GM18951 (cell line): Measurements from ENCODE around the gene CASP3.
"Not testable (repeated sequence)": the region's sequence is repeated elsewhere in the genome, so short reads cannot be mapped to it uniquely, and the experiment has no call there.

Experiments used
- POLR2A ChIP-seq: IDR thresholded peaks from 4 replicates; pipeline ENCODE4 v1.6.1; 2011; ENCODE audit warnings: mild to moderate bottlenecking; ENCODE audit not compliant: insufficient read length, insufficient read depth; ENCODE audit errors: extremely low read depth
- in situ Hi-C: fragments of 300-500 bp; cut with MboI; formaldehyde crosslinking; loops from one replicate; pipeline ENCODE4 v1.12.0; 2022; ENCODE audit warnings: low sequenced_read_pairs, mixed read lengths, inconsistent platforms; ENCODE audit not compliant: unreplicated experiment

Gene CASP3

DNA sequence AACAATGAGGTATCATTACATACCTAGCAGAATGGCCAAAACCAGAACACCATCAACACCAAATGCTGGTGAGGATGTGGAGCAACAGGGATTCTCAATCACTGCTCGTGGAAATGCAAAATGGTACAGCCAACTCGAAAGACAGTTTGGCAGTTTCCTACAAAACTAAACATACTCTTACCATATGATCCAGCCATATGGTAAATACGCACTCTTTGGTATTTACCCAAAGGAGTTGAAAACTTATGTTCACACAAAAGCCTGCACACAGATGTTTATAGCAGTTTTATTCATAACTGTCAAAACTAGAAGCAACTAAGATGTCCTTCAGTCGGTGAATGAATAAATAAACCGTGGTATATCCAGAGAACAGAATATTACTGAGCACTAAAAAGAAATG, 7.8 kb downstream of the CASP3 start:
- TF ChIP-seq POLR2A, result no peak
- in situ Hi-C loops, result no loop called here

DNA sequence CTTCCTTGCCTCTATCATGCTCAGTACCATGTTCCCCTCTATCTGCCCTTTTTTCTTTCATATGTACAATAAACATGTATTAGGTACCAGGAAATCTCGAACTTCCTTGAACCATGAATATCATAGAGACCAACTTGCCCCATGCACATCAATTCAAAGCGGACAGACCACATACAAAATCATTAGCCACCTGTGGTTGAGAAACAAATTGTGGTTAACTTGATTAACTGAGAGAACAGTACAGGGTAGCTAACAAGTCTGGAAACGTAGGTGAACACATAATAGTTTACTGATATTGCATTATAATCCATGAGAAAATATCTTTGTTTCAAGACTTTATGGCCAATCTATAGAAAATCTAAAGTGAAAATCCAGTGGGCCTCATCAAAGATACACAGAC, 8.2 kb downstream of the CASP3 start:
- in situ Hi-C loops, result no loop called here

DNA sequence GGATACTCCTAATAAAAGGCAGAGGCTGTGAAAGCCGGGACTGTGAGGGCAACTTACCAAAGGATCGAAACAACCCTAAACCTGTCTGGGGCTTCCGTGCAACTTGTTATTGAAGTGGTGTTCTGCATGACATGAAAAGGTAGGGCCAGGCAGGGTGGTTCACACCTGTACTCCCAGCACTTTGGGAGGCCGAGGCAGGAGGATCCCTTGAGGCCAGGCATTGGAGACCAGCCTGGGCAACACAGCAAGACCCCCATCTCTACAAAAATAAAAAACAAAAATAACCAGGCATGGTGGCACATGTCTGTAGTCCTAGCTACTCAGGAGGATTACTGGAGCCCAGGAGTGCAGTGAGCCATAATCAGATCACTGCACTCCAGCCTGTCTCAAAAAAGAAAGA, 12.3 kb downstream of the CASP3 start:
- TF ChIP-seq POLR2A, result no peak

More for the DNA sequence above, 8.2 kb downstream of the CASP3 start:
- no peak for TF ChIP-seq POLR2A

DNA sequence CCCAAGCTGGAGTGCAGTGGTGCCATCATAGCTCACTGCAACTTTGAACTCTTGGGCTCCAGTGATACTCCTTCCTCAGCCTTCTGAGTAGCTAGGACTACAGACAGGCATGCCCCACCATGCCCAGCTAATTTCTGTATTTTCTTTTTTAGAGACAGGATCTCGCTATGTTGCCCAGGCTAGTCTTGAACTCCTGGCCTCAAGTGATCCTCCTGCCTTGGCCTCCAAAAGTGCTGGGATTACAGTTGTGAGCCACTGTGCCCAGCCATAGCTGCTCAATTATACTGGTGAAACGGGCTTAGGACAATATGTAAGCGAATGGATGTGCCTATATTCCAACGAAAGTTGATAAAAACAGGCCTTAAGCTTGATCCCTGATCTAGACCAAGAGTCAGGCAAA, 13.1 kb downstream of the CASP3 start:
- TF ChIP-seq POLR2A, result no peak
- in situ Hi-C loops, result no loop called here

More for the DNA sequence above, 12.3 kb downstream of the CASP3 start:
- in situ Hi-C loops, result no loop called here

DNA sequence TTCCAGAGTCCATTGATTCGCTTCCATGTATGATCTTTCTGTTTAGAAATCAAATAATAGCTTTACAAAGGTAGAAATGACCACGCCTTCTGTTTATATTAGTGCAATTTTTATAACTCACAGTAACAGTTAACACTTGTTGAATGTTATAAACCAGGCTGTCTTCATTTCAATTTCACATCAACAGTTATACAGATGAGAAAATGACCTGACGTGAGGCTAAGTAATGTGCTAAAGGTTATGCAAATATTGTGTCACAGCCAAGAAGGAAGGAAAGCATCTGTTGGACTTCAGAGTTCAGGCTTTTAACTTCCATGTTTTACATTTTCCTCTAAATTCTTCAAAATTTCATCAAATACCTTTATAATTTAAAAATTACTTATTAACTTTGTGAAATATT, 13.9 kb downstream of the CASP3 start:
- in situ Hi-C loops, result no loop called here
- no peak for TF ChIP-seq POLR2A

DNA sequence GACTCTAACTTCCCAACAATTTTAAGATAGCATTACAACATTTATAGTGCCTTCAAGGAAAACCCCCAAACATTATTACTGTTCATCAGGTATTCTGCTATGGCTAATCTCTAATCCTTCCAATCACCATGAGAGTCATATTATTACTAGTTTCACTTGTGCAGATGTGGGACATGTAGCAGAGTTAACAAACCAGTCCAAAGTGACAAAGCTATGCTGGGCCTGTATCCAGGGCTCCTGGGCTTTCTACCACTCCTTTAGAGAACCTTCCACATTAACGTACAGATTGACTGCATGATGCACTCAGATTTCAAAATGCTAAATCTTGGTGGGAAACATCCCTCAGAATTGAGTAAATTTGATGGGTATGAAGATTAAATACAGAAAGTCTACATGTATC, 16.4 kb downstream of the CASP3 start:
- TF ChIP-seq POLR2A, result no peak
- in situ Hi-C loops, result no loop called here

DNA sequence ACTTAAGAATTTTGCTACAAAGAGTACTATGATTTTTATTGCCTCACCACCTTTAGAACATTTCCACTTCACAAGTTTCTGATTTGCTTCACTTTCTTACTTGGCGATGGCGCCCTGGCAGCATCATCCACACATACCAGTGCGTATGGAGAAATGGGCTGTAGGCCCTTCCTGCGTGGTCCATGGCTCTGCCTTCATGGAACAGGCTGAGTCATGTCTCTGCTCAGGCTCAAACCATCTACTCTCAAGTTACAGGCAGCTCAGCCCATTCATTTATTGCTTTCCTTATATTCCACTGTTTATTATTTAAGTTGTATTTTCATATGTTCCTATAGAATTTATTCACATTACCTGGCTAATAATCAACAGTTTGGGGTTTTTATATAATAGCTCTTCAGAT, 21.1 kb downstream of the CASP3 start:
- in situ Hi-C loops, result no loop called here
- TF ChIP-seq POLR2A, result no peak

DNA sequence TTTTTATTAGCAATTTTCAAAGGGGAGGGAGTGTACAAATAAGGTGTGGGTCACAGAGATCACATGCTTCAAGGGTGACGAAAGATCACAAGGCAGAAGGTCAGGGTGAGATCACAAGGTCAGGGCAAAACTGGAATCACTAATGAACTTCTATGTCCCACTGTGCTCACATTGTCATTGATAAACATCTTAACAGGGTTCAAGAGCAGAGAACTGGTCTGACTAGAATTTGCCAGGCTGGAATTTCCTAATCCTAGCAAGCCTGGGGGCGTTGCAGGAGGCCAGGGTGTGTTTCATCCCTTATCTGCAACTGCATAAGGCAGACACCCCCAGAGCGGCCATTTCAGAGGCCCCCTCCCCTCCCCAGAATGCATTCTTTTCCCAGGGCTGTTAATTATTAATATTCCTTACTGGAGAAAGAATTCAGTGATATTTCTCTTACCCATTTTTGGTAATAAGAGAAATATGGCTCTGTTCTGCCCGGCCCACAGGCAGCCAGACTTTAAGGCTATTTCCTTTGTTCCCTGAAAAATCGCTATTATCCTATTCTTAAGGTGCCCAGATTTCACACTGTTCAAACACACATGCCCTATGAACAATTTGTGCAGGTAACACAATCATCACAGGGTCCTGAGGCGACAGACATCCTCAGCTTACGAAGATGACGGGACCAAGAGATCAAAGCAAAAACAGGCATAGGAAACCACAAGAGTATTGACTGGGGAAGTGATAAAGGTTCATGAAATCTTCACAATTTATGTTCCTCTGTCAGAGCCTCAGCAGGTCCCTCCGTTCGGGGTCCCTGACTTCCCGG, 23.3 kb downstream of the CASP3 start:
- in situ Hi-C loops, result not testable (repeated sequence)

DNA sequence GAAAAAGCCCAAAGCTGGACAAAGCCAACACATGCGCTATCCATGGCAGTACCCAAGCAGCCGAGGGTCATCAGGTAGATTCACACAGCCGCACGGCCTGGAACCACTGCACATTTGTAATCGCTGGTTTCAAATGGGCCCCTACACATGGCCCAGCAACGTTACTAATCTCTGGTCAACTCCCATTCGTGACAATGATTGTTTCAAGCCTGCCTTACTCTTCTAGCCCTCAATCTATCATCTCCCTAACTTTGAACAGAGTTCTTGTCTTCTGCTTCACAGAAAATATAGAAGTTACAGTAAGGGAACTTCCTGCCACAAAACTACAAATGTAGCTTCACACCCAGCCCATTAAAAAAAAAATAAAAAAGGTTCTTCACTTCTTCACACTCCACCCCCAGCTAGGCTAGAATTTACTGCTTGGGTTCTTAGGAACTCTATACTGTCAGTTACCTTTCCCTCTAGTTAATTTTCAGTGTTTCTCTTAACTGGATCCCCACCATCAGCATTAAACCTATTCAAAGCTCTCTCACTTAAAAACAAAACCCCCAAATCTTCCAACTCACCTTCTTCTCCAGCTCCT, 24.2 kb downstream of the CASP3 start:
- in situ Hi-C loops, result no loop called here
- TF ChIP-seq POLR2A, result no peak

DNA sequence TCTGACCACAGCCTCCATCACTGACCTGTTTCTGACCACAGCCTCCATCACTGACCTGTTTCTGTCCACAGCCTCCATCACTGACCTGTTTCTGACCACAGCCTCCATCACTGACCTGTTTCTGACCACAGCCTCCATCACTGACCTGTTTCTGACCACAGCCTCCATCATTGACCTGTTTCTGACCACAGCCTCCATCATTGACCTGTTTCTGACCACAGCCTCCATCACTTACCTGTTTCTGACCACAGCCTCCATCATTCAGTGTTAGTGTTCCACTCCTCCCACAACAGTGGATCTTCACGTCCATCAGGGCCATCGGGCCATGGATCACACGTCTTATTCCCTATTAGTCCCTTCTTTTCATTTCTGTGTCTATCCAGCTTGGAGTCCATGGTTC, 24.7 kb downstream of the CASP3 start:
- in situ Hi-C loops, result not testable (repeated sequence)

DNA sequence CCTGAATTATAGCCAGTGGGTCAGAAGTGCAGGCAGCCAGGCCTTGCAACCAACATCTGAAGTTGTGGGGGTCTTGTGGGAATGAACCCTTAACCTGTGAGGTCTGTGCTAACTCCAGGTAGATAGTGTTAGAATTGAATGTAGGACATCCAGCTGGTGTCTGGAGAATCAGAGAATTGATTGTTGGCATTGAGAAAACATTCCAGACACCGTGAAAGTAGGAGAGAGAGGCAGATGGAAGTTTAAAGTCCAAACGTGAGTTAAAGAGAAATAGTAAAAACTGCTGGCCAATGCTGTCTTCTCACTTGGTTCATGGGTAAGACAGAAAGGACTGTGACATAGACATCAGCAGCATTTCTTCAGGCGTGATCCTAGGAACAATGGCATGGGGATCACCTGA, 27.7 kb downstream of the CASP3 start:
- no peak for TF ChIP-seq POLR2A
- in situ Hi-C loops, result no loop called here

DNA sequence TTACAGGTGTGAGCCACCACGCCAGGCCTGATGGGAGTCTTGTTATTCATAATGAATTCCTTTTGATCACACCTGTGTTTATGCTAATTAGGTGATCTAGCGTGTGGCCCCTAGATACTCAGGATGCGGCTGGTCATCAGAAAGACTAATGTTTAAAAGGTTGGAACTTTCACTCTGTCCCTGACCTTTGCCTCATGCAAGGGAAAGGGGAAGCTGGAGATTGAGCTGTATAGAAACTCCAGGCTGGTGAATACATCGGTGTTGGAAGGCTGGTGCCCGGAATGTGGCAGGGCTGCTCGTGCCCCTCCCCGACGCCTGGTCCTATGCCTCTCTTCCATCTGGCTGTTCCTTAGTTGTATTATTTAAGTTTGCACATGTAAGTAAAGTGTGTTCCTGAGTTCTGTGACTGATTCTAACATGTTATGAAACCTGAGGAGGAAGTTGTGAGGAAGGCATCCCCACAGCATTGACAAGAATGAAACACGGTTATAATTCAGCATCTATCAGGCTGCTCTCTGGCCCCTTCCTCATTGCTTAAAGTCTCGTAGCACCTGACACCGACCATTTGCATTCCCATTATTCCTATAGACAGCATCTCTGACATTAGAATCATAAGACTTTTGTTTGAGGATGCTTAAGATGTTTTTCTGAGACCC, 28.9 kb downstream of the CASP3 start:
- TF ChIP-seq POLR2A, result no peak
- in situ Hi-C loops, result no loop called here

DNA sequence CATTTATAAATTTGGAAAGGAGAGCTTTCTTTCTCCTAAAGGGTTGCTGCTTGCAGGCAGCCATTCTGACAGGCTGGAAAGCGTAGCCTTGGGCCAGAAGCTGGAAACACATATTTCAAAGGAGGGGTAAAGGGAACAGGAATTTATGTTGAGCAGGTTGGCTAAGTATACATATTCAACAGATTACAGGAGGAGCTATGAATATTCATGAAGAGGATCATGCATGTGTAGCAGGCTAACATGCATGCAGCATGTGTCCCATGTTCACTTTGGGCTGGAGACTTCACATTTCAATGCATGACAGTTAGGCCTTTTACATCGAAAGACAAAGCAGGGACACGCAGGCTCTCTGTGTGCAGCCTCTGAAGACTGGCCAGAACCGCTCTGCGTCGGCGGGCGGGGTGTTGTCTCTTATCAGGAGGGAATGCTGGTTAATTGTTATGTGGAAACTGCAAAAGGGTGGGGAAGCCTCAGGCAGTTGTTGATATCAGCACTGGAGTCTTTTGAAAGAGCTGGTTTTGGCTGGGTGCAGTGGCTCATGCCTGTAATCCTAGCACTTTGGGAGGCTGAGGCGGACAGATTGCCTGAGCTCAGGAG, 31.5 kb downstream of the CASP3 start:
- no peak for TF ChIP-seq POLR2A
- in situ Hi-C loops, result no loop called here
